AG08396 (cell line): Measurements from ENCODE around the gene METTL25B.

Experiments used
- DNase-seq: peaks from one replicate; pipeline ENCODE4 v3.0.0; 2012; ENCODE audit warnings: low spot score, mixed read lengths

The METTL25B gene

DNA sequence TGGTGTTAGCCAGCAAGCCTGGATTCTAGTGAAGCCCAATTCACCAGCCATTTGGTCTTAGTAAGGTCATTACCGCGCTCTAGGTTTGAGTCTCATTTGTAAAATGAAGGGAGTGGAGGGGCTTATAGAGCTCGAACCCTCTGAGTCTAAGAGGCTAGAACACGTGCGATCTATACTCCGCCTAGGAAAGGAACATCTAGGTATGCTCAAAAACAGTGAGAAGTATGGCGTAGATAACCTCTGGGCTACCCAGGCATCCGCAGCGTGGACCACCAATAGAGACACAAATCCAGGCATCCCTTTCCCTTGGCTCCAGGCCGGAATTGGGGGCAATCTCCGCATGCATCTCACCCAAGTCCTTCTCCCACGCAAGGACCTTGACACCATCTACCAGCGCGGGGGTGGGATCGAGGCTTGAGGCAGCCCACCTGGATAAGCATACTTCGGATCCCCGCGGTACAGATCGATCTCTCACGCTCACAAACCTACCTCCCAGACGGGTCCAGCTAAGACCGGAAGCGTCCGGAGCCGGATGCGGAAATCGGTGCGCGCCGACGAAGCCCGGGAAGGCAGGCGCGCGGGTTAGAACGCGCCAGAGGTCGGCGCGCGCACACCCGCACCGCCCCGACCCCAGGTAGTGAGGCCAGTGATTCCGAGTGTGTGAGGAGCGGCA is at the start of gene METTL25B:
METTL25B (plus strand) TSS at position 544 of the 673 bp plus-strand sequence. CDS start 636 bp downstream, outside the sequence.
- DNase-seq, result peak; percentile 86

DNA sequence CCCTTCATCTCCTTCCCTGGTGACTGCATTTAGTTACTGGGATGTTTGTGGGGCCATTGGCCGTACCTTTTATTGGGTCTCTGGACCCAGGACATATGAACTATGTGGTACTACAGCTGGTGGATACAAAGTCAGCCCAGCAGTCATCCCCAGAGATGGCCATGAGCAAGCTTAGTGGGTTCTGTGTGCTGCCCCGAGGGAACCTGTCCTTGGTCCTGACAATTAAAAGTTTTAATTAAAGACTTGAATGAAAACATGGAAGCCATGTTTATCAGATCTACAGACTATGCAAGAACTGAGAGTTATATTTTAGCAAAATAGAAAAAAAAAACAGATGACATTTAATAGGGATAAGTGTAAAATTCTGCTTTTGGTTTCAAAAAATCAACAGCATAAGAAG is 48.2 kb upstream of the METTL25B start:
- no peak for DNase-seq

DNA sequence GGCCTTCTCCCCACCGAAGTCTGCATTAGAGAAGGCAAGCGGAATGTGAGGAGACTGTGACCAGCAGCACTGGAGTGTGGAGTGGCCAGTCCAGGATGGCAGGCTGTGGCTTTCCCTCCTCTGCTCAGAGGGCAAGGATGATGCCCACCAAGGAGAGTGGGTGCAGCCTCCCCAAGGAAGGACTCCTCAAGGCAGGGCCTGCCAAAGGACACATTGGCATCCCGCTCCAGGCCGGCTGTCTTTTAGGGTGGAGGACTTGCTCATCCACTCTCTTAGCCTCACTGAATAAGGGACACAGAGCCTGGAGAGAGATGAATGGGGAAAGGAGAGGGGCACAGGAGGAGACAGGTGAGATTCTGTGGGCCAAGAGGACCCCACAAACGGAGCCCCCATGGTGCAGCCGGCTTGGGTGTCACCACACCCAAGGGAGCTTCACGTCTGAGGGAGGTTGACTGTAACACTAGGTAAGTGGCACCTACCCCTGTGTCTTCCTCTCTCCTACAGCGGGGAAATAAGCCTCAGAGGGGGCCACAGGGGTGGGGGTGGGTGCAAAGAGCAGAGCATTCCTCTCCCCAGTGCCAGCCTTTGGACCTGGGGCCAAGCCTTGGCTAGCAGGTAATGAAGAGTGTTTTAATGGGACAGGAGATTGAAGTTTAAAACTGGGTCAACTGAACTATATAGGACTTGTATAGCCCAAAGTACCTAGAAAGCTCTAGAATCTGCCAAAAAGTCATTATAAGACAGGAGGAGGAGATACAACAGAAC is 46.9 kb upstream of the METTL25B start:
- DNase-seq, result no peak

DNA sequence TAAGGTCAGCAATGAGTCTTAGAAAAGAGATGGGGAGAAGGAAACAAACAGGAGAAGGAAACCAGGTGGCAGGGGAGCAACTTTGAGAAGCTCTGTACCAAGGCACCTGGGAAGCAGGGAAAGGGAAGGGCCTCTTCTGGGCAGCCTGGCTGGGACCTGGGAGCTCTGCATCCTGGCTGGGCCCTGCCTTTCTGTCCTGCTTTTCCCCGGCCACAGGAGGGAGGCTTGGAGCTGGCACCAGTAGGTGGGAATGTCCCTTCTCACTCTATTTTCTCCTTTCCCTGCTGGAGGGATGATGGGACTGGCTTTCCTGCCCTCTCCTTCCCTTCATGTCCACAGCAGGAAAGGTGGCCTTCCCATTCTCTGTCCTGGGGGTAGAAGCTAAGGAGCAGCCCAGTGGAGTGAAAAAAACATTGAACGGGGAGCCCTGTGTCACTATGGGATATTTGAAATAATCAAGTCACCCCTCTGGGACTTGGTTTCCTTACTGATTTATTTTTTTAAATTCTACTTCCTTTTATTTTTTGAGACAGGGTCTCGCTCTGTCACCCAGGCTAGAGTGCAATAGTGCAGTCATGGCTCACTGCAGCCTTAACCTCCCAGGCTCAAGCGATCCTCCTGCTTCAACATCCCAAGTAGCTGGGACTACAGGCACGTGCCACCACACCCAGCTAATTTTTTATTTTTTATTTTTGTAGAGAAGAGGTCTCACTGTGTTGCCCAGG is 45.9 kb upstream of the METTL25B start:
- no peak for DNase-seq

DNA sequence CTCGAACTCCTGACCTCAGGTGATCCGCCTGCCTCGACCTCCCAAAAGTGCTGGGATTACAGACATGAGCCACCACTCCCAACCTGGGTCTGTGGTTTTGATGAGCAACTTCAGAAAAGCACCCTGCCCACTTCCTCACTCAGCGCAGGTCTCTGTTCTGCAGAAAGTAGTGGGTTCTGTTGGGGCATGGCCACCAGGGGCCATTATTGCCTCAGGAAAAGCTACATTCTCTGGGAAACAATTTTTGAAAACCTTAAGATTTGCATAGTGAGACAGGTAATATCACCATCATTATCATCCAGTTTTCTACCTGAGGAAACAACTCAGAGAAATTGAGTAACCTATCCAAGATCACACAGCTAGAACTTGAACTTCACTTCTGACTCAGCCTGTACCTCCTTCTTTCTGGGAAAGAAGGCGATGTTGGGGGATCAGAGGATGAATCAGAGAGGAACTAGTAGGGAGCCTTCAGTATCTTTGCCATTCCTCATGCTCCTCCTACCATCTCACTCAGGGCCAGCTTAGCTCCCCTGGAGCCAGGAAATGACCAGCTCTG is 44.0 kb upstream of the METTL25B start:
- DNase-seq, result no peak

DNA sequence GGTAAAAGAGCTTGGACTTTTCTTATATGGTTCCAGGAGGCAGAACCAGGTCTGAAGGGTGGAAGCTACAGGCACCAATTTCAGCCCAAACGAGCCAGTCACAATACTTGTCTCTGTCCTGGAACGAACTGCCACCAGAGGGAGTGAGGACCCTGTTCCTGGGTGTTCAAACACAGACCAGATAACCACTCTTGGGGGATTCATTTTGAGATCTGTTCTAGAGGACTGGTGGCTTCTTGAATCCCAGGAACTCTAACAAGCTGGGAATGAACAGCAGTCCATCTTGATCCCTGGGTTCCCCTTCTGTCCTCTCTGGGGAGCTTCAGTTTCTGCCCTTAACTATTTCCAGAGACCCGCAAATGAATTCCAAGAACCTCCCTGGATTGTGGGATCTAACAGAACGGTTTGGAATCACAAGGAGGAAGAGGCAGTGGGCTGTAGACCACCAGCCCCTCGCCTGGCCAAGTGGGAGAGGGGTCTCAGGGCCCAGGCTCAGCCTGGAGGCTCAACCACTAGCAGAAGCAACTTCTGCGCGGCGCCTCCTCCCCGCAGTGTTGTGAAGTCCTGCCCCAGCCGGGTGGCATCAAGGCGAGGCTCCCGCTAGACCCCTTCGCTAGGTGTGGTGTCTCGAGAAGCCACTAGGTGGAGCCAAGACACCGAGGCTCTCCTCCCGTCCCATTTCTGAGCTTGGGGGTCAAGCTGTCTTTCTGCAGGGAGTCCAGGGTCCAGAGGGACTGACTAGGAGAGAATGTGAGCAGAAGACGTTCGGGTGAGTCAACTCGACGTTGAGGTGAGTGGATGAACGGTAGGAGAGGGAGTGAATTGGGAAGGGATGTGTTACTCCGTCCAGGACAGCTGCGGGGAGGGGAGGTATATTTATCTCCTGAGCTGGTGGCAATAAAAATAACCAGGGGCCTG is 39.0 kb upstream of the METTL25B start:
- DNase-seq, result peak; percentile 86

DNA sequence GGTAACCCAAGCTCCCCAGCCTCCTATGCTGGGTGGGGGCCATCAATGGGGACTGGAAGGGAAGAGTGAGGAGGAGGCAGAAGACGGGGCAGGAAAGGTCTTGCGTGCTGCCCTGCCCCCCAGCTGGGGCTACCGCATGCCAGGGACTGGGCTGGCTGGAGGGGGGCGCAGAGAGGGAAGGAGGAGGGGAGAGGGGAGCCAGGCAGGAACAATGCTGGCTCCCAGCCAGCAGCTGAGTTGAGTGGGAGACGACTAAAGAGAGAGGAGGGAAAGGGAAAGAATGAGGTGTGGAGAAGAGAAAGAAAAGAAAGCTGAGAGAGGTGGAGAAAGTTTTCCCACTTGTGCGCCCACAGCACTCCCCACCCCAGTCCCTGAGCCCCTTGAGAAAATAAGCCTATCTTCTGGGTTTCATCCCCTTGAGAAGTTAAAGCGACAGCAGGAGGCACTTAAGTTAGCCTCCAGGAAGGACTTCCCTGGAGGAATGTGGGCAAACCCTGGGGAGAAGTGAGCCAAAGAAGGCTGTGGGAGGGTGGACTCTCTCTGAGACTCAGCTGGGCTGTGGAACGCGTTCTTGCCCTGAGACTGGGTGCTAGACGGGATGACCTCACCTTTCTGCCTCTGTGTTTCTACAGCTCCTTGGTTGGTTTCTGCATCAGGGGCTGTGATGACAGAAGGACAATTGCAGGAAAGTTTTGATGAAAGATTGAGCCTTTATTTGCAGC is 38.2 kb upstream of the METTL25B start:
- DNase-seq, result no peak

DNA sequence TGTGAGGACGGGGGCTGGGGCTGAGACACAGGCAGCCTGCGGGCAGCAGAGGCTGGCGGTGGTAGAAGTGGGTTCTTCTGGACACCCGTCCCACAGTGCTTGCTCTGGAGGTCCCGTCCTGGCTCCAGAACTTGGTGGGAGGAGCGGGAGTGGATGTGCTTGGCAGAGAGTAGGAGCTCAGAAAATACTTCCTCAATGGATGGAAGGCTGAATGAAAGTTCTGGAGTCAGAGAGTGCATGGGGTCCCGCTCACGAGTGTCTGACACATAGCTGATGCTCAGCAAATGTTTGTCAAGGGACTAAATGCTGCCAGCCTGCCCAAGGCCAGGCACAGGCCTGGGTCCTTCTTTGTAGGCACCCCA is 37.6 kb upstream of the METTL25B start:
- DNase-seq, result no peak

DNA sequence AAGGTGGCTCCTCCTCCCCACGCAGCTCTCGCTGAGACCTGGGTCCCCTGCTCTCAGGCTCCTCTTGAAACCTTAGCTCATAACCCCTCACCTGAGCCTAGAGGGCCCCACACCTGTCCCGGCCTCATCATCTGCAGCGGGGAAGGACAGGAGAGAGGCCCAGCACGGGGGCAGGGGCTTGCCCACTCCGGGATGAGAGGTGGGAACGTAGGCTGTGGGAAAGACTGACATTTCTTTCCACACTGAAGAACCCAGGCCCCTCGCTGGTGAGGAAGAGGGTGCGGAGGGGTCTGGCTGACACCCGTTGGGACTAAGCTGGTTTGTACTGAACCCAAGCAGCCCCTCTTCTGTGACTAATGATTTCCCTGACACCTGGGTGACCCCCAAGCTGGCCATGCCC is 37.1 kb upstream of the METTL25B start:
- DNase-seq, result no peak

DNA sequence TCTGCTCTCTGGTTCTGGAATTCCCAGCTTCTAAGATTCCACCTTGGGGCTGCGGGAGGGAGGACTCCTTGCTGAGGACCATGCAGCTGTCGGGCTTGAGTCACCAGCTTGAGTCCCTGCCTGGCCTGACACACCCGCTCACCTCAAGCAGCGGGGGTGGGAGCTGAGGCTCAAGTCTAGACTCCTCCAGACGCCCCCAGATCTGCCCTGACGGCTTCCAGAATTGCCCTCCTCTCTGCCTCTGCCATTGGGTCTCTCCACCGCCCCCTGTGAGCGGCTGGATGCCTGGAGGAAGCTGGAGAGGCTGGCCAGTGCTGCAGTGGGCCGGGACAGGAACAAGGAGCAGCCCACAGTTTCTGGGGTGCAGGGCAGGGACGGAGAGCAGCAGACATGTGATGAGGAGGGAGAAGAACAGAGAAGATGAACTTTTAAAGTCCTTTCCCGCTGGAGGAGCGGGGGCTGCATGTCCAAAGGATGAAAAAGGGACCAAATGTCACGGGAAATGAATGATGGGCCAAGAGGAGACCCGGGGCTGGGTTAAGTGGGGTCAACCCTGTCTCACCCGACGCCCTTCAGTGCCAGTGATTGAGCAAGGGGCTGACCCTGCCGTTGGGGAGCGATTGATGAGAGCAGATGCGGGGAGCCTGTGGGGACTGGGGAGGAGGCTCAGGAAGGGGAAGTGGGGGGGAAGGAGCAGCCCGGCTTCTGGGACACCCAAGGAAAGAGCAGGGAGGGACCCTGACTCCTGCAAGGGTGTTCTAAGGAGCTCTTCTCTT is 36.4 kb upstream of the METTL25B start:
- no peak for DNase-seq

DNA sequence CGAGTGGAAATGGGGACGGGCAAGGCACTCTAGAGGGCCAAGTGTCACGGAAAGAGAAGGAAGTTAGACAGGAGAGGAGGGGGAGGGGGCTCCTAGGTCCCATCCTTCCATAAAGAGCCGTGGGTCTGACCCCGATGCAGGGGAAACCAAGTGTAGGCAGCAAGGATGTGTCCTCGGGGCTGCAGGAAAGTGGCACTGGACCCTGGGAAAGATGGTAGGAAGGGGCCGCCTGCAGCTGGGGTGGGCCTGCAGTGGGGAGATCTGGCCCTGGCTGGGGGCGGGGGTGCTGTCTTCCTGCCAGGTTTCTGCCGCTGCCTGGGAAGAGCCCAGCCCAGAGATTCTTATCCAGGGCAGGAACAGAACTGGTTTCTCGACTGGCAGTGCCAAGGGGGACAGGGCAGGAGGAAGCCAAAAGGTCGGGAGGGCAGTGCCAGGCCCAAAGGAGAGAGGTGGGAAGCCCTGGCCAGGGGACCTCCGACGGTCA is 35.8 kb upstream of the METTL25B start:
- no peak for DNase-seq

DNA sequence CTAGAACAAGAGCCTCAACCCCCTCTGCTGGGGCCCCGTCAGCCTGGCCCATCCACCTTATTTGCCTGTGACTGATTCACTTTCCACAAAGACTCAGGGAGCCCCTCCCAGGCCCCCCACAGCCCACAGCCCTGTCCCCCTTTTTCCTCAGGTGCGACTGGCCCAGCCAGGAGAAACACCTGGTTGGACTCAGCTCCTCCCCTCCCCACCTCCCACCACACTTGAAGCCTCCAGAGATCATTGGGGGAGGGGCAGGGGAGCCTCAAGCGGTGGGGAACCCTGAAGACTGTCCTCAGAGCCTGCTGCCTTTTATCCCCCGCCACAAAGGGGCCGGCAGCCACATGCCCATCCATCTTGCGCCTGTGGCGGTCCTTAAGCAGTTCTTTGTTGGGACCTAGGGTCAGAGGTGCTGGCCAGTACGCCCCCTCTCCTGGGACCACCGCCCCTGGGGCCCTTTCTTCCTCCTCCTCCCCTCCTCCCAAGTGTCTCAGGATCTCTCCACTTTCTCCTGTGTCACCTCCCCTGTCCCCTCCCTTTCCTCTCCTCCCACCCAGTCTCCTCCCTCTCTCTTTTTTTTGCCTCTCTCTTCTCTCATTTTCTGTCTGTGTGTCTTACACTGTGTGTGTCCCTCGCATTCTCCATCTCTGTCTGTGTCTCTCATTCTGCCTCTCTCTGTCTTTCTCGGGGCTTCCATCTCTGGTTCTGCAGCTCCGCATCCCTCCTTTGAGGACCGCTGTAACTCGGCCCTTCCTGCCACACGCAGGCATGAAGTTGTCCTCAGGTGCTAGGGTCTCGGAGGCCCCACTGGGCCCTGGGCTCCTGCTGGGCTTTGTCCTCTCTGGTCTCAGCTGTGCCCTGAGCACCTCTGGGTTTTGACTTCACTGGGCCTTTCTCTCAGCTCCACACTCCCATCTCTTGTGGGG is 35.1 kb upstream of the METTL25B start:
- no peak for DNase-seq

DNA sequence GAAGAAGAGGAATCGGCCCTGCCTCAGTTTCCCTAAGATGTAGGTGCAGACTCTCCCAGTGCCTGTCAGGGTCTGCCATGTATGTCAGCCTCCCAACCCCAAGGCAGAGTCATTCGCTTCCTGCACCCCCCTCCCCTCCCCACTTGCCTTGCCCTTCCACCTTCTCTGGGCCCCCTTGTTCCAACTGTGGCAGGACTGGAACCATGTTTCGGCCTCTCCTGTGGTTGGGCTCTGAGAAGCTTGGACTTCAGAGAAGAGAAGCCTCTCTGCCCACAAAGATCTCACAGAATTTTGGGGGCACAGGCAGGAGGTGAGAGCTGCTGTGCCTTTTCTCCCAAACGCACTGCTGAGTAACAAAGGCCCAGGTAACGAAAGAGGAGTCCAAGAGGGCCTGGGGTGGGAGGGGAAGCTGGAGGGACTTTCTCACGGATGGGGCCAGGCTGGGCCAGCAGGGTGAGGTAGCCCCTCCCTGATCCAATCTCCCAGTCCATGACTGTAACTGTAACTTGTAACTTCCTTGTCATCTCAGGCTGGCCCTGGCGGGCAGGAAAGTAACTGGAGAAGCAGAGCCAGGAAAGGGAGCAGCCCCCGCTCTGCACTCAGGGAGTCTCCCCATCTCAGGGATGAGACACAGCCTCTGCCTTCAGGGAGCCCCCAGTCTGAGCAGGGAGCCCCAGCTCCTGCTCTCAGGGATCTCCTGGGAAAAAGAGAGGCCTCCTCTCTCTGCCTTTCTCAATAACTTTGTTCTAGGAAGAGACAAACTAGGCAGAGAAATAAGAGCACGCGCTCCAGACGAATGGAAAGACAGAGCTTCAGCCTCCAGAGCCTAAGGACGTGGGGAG is 34.2 kb upstream of the METTL25B start:
- DNase-seq, result no peak

DNA sequence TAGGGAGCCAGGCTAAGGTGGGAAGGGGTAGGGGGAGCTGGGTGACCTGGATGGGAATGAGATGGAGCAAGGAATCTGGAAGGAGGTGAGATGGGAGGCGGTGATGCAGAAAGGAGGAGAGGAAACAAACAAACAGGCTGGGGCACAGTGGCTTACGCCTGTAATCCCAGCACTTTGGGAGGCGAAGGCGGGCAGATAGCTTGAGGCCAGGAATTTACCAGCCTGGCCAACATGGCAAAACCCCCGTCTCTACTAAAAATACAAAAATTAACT is 33.6 kb upstream of the METTL25B start:
- DNase-seq, result no peak

DNA sequence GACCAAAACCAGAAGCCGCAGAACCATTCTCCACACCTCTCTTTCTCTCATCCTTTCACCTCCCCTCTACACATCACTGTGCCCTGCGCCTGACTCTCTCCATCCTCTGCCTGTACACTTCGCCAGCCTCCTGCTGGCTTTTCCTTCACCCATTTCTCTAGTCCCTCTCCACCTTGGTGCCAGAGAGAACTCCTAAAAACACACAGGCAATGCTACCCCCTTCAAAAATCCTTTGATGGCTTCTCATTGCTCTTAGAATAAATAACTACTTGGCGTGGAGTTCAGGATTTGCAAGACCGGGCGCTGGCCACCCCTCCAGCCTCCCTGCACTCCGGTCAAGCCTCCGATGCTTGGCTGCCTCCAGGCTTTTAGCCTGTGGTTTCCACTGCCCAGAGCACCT is 31.5 kb upstream of the METTL25B start:
- no peak for DNase-seq

DNA sequence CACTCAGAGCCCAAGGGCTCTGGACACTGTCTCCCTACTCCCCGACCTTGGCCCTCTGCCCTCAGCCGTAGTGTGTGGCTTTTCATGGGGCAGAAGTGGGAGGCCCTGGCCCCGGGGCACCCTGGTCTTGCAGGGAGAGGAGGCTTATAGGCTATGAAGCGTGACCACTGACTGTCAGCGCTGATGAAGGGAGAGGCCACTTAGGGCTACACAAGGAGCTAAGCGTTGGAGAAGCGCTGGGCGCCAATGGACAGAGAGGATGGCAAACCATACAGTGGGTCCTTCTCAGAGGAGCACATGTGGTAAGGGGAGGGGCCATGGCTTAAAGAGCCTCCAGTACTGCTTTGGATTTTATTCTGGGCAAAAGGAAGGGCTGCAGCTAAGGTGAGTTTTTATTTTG is 30.8 kb upstream of the METTL25B start:
- no peak for DNase-seq

DNA sequence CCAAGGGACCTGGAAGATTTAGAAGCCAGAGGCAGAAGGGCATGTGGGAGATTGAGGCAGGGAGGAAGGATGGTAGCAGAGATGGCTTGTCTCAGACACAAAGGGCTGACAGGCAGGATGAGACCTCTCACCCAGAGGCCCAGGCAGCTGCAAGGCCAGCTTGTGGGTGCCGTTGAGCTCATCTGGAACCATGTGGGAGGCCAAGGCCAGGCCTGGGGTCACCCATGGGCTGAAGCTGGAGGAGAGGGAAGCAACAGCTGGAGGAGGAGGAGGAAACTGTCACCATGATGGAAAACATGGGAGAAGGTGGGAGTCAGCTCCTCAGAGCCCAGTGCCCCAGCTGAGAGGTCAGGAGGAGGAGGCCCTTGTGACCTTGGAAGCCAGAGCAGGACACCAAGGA is 29.3 kb upstream of the METTL25B start:
- DNase-seq, result no peak
